ENCODE data around the gene KDM5B. TPM values are rescaled to one million over a fixed set of nuclear protein-coding genes. Genes with fewer than 3 reads are reported as not detected.
"Not testable (repeated sequence)": the region's sequence is repeated elsewhere in the genome, so short reads cannot be mapped to it uniquely, and the experiment has no call there.

KDM5B gene
- total RNA-seq, result 10.8 TPM
- long read RNA-seq, result 0 reads

DNA sequence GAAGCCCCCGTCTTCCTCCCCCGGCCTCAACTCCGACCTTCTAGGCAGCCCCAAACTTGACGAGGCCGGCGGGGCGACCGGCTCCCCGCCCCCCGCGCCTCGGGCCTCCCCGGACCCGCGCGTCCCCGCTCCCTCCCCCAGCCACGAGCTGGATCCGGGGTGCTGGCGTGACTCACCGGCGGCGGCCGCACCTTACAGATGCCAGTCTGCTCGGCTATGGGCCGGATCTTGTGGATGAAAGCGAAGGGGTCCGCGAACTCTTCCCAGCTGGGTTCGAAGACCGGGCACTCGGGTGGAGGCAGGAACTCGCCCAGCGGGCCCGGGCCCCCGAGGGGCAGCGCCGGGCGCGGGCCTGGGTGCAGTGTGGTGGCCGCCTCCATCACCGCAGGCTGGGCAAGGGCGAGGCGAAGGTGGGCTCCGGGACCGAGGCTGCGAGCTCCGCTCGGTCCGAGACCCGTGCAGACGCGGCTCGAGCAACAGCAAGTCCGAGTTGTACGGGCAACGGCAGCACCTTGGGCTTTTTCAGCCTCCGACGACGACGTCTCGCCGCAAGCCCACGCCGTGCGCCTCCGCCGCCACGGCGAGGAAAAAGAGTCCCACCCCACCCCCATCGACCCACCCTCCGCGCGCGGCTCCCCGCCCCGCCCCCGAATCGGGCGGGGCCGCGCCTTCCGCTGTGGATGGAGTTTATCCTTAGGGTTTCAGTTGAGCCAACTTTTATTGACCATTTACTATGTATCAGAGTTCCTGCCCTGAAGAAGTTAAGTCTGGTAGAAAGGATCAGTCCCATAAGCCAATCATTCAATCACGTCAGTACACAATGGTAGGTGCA lies at the start of gene KDM5B:
Gene KDM5B, minus strand, starts transcription at position 496 of the 832 bp plus-strand sequence. Its CDS starts 116 bp downstream, at position 380.
- intact Hi-C loops (cut with DNase I), result no loop called here
- peak; percentile 49 for ATAC-seq

DNA sequence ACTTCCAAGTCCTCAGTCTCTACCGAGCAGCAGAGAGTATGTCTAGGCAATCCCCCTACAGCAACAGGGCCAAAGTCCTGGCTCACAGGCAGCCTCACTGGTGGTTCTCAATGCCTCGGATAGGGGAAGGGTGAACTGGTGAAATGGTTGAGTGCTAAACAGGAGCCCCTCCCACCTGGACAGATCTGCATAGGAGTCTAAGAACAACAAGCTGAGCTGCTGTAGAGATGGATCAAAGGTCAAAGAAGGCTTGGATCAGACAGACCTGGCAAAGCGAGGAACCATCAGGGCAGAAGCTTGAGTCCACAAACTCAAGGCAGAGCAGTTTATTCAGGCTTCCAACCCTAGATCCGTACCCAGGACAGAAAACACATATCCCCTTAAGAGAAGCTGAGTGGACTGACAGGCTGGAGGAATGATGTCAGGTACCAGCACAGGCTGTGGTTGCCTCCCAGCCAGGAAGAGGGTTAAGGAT lies 49.0 kb upstream of the KDM5B start:
- ATAC-seq (no peak), DNase-seq (ENCODE audit: missing footprints) (no peak)
- intact Hi-C loops (cut with DNase I), result no loop called here

More for the DNA sequence above, at the start of gene KDM5B:
- DNase-seq (ENCODE audit: missing footprints), result peak; percentile 84

- DNase-seq (ENCODE audit: missing footprints), result no peak
- ATAC-seq, result no peak
- intact Hi-C loops (cut with DNase I), result no loop called here
Measured at GRCh38 chr1:202856014-202856413, 47.8 kb upstream of the KDM5B start.

- DNase-seq (ENCODE audit: missing footprints), result no peak
- ATAC-seq, result no peak
- intact Hi-C loops (cut with DNase I), result no loop called here
Measured at GRCh38 chr1:202854787-202855186, 46.6 kb upstream of the KDM5B start.

DNA sequence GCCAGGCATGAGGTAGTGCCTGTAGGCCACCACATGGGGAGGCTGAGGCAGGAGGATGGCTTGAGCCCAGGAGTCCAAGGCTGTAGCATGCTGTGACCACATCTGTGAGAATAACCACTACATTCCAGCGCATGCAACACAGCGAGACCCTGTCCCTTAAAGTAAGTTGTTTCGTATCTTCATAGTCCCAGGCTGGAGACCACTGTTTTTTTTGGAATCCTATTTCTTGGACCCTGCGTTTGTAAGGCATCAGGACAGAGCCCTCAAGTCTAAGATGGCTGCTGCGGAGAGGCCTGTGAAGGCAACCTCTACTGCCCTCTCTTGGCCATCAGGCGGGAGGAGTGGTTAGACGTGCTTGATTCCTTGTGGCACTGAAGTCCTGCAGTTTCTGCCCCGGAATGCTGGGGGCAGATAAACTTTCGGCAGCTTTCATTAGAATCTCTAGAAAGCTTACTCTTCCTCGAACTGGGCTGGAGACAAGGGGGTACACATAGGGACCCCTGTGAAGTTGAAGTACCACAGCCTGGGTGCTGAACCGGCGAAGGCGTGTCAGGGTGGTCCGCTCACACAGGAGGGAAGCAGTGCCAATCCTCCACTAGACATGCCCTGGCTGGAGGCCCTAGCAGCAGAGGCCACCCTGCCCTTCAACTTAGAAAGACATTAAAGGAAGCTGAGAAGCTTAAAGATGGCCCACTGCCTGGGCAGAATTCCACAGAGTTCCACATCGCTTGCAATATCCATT lies 44.1 kb upstream of the KDM5B start:
- ATAC-seq (no peak), DNase-seq (ENCODE audit: missing footprints) (no peak)
- intact Hi-C loops (cut with DNase I), result no loop called here

GRCh38 chr1:202850593-202851362 lies 42.6 kb upstream of the KDM5B start:
- DNase-seq (ENCODE audit: missing footprints) (no peak), ATAC-seq (peak; percentile 38)
- intact Hi-C loops (cut with DNase I), result no loop called here

DNA sequence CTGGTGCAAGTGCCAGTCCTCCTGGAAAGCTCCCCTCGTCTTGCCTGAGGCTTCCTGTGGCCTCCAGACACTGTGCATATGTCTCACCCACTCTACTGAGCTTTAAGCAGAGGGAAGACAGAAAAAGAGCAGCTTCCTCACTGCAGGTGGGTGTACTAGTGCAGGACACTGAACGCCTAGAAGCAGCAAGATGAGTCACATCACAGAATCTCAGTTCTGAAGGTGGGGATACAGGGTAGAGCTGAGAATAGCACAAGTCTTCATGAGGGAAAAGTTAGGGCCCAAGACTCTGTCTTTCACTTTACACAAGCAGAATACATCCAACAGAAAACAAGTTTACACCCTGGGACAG lies 39.9 kb upstream of the KDM5B start:
- intact Hi-C loops (cut with DNase I), result no loop called here
- ATAC-seq (no peak), DNase-seq (ENCODE audit: missing footprints) (no peak)

GRCh38 chr1:202844935-202845334 lies 36.7 kb upstream of the KDM5B start:
- no peak for DNase-seq (ENCODE audit: missing footprints)
- intact Hi-C loops (cut with DNase I), result no loop called here
- ATAC-seq, result no peak

- DNase-seq (ENCODE audit: missing footprints) (no peak), ATAC-seq (no peak)
- intact Hi-C loops (cut with DNase I), result no loop called here
Measured at GRCh38 chr1:202844259-202844658, 36.0 kb upstream of the KDM5B start.

- no peak for DNase-seq (ENCODE audit: missing footprints)
- intact Hi-C loops (cut with DNase I), result no loop called here
- ATAC-seq, result no peak
Measured at GRCh38 chr1:202843081-202843480, 34.9 kb upstream of the KDM5B start.

DNA sequence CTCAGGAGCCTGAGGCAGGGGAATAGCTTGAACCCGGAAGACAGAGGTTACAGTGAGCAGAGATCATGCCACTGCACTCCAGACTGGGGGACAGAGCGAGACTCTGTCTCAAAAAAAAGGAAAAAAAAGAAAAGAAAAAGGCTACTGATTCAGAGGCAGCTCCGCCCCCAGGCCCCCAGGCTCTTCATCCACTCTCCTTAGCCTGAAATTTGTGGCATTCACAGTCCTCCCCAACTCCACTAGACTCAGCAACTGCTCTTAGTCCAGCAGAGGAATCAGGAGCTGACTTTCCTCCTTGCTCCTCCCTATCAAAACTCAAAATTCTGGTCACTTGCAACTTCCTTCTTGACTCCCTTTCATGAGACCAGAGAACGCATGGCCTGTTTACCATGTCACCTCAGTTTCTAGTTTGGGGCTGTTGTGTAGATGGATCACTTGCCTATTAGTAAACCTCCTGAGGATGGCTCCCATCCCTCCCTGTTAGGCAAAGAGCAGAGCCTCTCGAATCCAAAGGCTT lies 29.6 kb upstream of the KDM5B start:
- intact Hi-C loops (cut with DNase I), result no loop called here
- no peak for DNase-seq (ENCODE audit: missing footprints)
- no peak for ATAC-seq

DNA sequence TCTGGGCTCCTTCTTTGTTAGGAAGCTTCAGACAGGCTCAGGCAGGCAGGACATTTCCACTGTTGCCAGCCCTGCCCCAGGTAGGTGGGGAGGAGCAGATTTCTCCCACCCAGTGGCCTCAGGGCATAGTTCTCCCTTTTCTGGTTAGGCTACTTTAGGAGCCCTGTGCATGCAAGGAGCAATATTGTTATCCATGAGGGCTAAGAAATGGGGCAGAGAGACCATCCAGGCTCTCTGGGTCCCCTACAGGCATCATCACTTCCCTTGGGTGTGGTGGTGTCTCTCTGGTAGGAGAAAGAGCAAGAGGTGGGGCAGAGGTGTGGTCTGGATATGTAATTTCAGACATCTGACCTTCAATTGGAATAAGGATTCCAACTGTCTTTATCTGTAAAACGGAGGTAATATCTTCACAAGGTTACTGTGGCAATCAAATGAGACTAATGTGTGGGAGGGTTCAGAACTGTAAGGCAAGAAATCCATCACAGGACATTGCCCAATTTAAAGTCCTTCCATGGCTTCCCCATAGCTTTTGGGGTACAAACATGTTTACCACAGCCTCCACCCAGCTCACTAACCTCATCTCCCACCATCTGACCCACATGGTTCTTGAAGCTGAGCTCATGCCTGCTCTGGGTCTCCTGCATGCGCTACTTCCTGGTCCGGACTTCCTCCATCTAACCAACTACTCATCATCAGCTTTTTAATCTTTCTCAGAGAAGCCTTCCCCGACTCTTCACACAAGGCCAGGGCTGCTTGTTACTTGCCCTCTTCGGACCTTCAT lies 28.6 kb upstream of the KDM5B start:
- no peak for ATAC-seq
- DNase-seq (ENCODE audit: missing footprints), result no peak
- intact Hi-C loops (cut with DNase I), result no loop called here

DNA sequence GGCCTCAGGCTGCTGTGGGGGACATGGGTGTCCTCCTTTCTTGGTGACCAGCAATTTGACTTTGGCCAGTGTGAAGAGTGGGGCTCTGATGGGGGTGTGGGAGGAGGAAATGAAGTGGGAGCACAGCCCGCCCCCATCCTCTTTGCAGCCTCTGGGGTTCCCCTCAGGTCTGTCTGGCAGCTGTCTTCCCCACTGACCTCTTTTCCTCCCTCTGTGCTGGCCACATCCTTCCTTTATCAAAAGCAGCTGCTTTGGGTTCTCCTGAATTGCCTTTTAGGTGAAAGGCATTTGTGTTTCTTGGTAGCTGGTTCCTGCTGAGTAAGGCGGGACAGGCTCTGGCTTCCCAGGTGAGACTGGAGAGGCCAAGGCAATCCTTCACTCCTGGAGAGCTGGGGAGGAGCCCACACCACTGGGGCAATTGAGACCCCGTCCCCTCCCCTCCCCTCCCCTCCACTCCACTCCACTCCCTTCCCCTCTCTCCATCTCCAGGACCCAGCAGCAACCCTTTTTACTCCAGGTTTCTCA lies 27.4 kb upstream of the KDM5B start:
- ATAC-seq (no peak), DNase-seq (ENCODE audit: missing footprints) (no peak)
- intact Hi-C loops (cut with DNase I), result no loop called here

DNA sequence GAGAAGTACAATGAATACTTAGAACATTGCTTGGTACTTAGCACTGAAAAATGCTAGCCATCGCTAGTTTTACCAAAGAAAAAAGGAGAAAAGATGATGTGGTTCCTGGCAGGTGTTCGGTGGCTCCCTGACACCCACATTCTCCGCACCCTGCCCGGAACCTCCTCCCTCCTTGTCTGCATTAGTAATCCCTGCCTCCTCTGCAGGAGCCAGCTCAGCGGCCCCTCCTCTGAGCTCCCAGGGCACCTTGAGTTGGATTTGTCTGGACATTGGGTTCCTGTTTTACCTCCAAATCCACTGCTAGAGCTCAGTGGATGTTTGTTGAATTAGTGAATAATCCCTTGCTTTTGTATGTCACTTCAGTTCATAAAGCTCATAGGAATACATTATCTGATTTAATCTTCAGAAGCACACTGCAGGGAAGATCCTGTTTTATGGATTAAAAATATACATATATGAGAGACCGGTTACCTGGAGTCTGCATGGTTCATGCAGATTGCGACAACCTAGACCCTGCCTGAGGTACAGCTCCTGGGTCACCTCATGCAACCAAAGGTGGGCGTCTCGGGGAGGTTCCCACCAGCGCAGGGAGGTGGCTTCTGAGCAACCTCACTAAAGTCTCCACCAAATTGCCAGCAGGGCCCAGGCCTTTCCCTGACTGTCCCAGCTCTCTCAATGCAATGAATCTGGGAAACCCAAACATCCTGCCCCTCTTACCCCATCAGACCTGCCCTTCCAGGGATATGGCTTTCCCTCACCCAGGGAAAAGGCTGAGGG lies 26.7 kb upstream of the KDM5B start:
- no peak for ATAC-seq
- DNase-seq (ENCODE audit: missing footprints), result no peak
- intact Hi-C loops (cut with DNase I), result no loop called here

- no peak for ATAC-seq
- intact Hi-C loops (cut with DNase I), result no loop called here
Measured at GRCh38 chr1:202831906-202832305, 23.7 kb upstream of the KDM5B start.

DNA sequence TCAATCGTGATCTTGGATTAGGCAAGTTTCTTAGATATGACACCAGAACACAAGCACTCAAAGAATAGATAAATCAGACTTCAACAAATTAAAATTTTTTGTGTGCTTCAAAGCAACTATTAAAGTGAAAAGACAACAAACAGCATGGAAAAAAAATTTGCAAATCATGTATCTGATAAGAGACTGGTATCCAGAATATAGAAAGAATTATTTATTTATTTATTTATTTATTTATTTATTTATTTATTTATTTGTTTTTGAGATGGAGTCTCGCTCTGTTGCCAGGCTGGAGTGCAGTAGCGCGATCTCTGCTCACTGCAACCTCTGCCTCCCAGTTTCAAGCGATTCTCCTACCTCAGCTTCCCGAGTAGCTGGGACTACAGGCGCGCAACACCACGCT lies 21.0 kb upstream of the KDM5B start:
- ATAC-seq, result not testable (repeated sequence)

More at GRCh38 chr1:202831906-202832305, 23.7 kb upstream of the KDM5B start:
- no peak for DNase-seq (ENCODE audit: missing footprints)

GRCh38 chr1:202825748-202826147 lies 17.5 kb upstream of the KDM5B start:
- DNase-seq (ENCODE audit: missing footprints) (no peak), ATAC-seq (no peak)
- intact Hi-C loops (cut with DNase I), result no loop called here

More for the DNA sequence above, 21.0 kb upstream of the KDM5B start:
- intact Hi-C loops (cut with DNase I); DNase-seq (ENCODE audit: missing footprints): not testable (repeated sequence)
